GM18907 (cell line): ENCODE data around the gene C11orf86.
A peak's percentile ranks its signal among the peaks of the same experiment; 100 is the strongest.
"Not testable (repeated sequence)": the region's sequence is repeated elsewhere in the genome, so short reads cannot be mapped to it uniquely, and the experiment has no call there.

ENCODE experiments used
- ATAC-seq: cut with Tn5 transposase; IDR thresholded peaks from one replicate; pipeline ENCODE4 v1.9.1; 2021; ENCODE audit warnings: mild to moderate bottlenecking, moderate library complexity; ENCODE audit not compliant: unreplicated experiment

The C11orf86 gene

GRCh38 chr11:66974724-66975404 lies at the start of gene C11orf86:
Gene C11orf86, plus strand, starts transcription at chr11:66975304. Its CDS starts 59 bp downstream, at chr11:66975363.
- ATAC-seq, result no peak

- no peak for ATAC-seq
These were observed 45.4 kb upstream of the C11orf86 start for GRCh38 chr11:66929753-66930152.

DNA sequence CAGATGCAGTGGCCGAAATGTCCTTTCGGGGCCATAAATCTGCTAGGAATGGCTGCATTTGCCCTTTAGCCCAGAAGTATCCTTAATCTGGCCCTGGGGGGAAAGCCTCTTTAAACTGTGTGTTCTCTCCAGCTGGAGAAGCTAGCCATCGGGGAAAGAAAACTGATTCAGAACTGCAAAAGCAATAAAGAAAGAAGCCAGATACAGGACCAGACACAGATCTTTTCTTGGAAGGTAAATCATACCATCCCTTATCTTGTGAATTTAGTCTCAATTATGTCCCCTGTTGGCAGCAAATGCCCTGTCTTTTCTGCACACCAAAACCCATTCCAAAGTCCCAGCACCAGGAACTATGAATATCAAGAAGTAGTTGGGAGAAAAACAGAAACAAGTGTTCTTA lies 42.6 kb upstream of the C11orf86 start:
- no peak for ATAC-seq

GRCh38 chr11:66933531-66933930 lies 41.6 kb upstream of the C11orf86 start:
- ATAC-seq, result no peak

DNA sequence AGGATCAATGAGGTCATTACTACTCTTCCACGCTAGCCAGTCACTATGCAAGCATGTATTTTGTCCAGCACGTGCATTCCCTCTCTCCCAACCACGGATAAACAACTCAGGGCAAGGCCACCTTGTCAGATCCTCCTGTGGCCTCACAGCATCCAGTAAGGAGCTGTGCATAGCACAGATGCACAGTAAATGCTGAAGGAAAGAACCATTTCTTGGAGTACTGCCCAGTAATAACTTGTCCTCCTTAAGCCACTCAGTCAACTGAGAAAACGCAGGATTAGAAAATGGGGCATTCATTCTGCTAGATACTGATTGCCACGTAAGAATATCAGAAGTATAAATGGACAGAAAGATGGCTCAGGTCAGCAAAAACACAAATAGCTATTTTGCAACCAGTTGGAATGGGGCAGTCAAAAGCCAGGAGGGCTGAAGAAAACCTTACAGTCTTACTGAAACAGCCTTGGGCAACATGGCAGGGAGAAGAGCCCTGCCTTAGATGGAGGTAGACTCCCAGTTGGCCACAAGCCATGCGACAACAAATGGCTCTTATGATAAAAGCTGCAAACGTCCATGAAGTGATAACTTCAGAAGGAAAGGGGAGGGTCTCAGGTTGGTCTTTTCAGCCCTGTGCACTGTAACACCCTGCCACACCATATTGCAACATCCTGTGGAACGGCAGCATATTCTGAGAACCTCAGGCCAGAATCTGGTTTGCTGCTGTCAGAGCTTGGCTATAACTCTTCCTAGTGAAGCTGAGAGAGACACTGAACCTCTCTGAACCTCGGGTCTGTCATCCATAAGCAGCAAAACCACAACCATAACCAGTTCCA lies 39.9 kb upstream of the C11orf86 start:
- ATAC-seq, result no peak

DNA sequence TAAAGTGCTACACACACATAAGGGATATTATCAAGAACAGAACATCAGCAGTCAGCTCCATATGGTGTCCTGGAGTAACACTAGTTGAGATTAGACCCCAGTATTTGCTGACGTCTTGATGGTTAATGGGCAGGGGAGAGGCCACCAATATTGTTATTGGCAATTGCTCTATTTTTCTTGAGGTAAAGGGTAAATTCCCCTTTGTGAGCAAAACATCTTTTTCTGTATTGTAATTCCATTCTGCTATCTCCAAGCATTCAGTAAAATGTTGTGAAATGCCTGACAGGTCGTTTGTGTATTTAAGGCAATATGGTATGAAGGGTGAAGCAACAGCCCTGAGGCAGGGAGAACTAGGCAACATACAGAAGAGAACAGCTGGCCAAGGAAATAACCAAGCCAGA lies 38.8 kb upstream of the C11orf86 start:
- no peak for ATAC-seq

GRCh38 chr11:66937193-66937733 lies 37.8 kb upstream of the C11orf86 start:
- ATAC-seq, result no peak

- ATAC-seq, result no peak
These were observed 36.4 kb upstream of the C11orf86 start for GRCh38 chr11:66938582-66939135.

DNA sequence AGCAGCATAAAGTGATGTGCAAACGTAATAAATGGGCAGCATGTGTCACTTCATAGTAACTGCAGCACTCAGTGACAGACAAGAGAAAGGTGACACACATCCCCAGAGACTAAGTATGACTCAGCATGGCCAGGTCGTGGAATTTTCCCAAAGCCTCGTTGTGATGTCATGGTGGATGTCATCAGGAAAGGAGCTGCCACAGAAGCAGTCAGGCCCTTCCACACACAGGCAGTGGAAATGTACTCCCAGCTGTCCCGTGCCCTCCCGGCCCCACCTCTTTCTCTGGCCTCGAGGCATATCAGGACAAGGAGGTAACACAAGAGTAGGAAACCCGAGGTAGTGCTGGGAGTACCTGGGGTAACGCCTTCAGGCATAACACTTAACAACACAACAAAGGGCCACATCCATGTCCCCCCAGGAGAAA lies 25.0 kb upstream of the C11orf86 start:
- no peak for ATAC-seq

GRCh38 chr11:66951135-66951534 lies 24.0 kb upstream of the C11orf86 start:
- ATAC-seq, result no peak

GRCh38 chr11:66951927-66952337 lies 23.2 kb upstream of the C11orf86 start:
- ATAC-seq, result no peak

- ATAC-seq, result no peak
These were observed 21.8 kb upstream of the C11orf86 start for GRCh38 chr11:66953081-66953833.

GRCh38 chr11:66956689-66957290 lies 18.3 kb upstream of the C11orf86 start:
- ATAC-seq, result no peak

GRCh38 chr11:66957971-66958231 lies 17.2 kb upstream of the C11orf86 start:
- no peak for ATAC-seq

DNA sequence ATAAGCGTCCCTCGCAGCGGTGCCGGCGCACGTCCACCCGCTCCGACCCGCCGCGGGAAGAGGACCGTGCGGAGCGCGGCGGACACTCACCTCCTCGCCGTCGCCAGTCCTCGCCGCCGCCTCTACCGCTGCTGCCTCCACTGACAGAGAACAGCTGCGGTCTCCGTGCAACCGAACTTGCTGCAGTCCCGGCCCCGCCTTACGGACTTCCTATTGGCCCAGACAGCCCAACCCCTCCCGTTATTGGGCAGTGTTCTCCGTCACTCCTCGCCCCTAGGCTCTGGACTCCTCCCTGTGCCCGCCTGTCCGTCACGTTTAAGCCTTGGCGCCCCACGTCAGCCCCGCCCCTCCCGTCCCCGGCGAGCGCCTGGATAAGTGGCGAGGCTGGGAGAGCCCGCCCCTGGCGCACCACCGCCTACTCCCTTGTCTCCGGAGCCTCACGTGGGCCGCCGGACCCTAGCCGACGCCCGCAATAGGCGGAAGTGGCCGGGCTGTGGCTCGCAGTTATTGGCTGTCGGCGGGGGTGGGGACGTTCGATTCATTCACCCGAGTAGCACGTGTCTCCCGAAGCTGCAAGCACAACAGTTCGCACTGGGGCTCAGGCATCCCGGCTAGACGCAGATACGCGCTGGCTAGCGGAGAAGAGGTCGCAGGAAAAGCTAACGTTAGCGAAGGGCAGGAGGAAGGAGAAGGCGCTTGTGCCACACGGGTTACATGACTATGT lies 16.7 kb upstream of the C11orf86 start, which contains the start of gene PC:
PC (minus strand) TSS at position 152 of the 724 bp plus-strand sequence. CDS start 86,224 bp downstream, outside the sequence.
- ATAC-seq, result peak; percentile 96

DNA sequence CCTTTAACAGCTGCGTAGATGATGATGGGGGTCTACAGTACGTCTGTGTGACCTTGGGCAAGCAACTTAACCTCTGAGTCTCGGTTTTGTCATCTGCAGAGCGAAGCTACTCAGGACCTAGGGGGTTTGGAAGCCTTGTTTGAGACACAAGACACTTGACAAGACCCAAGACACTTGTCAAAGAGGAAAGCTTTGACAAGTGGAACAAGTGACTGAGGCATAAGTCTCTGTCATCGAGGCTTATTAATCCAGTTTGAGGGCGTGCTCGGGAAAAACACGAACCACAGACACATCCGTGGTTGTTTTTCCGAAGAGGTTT lies 16.2 kb upstream of the C11orf86 start:
- no peak for ATAC-seq

DNA sequence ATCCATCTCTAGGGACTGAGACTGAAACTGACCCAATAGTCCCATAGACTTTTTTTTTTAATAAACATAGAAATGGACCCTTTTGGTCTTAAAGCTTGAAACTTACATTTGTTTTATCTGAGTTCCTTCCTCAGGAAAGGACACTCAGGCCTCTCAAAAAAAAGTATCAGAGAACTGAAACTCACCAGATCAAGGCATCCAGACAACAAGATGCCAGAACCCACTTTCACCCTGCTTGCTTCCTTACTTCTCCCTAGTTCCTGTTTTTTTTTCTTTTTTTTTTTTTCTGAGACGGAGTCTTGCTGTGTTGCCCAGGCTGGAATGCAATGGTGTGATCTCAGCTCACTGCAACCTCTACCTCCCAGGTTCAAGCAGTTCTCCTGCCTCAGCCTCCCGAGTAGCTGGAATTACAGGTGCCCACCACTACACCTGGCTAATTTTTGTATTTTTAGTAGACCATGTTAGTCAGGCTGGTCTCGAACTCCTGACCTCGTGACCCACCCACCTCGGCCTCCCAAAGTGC lies 13.4 kb upstream of the C11orf86 start:
- not testable (repeated sequence) for ATAC-seq

GRCh38 chr11:66962247-66962646 lies 12.9 kb upstream of the C11orf86 start:
- no peak for ATAC-seq

- ATAC-seq, result no peak
These were observed 12.3 kb upstream of the C11orf86 start for GRCh38 chr11:66962801-66963200.

- no peak for ATAC-seq
These were observed 10.6 kb upstream of the C11orf86 start for GRCh38 chr11:66964495-66964894.
